T-helper 1 cell treated with Interleukin-12 subunit alpha and Interleukin-12 subunit beta and Interleukin-4 antibody, amounts not matched to agents 30 μg/mL and 1 μg/mL, for 36 hours (primary cell): Measurements from ENCODE around the gene PRKAG2.

Source experiments
- H3K27ac Mint-ChIP-seq: one replicate; pipeline ENCODE4 v1.8.0; 2021; ENCODE audit warnings: mild to moderate bottlenecking, mixed read lengths
- H3K27me3 Mint-ChIP-seq: one replicate; pipeline ENCODE4 v1.8.0; 2021; ENCODE audit warnings: low read depth, mixed read lengths
- H3K36me3 Mint-ChIP-seq: one replicate; pipeline ENCODE4 v1.8.0; 2021; ENCODE audit warnings: low read depth, mixed read lengths
- H3K4me1 Mint-ChIP-seq: one replicate; pipeline ENCODE4 v1.8.0; 2021; ENCODE audit warnings: low read depth, mixed read lengths
- H3K4me3 Mint-ChIP-seq: one replicate; pipeline ENCODE4 v1.8.0; 2021; ENCODE audit warnings: mild to moderate bottlenecking, moderate library complexity, mixed read lengths
- H3K9me3 Mint-ChIP-seq: one replicate; pipeline ENCODE4 v1.8.0; 2021; ENCODE audit warnings: mixed read lengths

PRKAG2 gene

GRCh38 chr7:151895008-151895630, 18.2 kb upstream of the PRKAG2 start:
- Mint-ChIP-seq H3K9me3 (no peaks in the 10 kb centered on the region), H3K27ac (no peak overlapping the region), H3K4me1 (peaks cover 3% of the 10 kb centered on the region), H3K36me3 (no peaks in the 10 kb centered on the region), H3K27me3 (peaks cover 20% of the 10 kb centered on the region), H3K4me3 (no peak overlapping the region)

- no peaks in the 10 kb centered on the region for H3K9me3 Mint-ChIP-seq
- no peaks in the 10 kb centered on the region for H3K36me3 Mint-ChIP-seq
- H3K4me3 Mint-ChIP-seq: no peak overlapping the region
- H3K27ac Mint-ChIP-seq: no peak overlapping the region
- peaks cover 3% of the 10 kb centered on the region for H3K4me1 Mint-ChIP-seq
- peaks cover 13% of the 10 kb centered on the region for H3K27me3 Mint-ChIP-seq
Observed at GRCh38 chr7:151894111-151895007, 17.4 kb upstream of the PRKAG2 start.

DNA sequence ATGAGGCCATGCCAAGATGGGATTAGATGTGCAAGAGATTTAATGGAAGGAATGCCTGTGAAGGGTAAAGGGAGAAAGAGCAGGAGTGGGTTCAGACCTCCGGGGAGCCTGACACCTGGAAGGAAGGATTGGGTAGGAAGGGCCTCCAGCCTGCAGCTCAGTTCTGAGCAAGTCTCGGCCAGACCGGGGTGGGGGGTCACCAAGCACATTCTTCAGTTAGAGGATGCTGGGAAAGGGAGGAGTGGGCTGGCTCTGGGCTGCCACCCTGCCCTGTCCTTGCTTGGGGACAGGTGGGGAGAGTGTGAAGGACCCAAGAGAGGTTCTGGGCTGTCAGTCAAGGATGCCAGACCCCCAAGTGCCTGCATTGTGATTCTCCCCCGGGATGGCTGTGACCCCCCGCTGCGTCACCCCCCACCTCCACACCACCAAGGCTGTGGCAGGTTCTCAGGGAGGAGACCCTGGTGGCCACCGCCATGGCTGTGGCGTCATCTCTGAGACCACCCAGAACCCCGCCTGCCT, 16.5 kb upstream of the PRKAG2 start:
- H3K27me3 Mint-ChIP-seq: peaks cover 10% of the 10 kb centered on the region
- H3K4me3 Mint-ChIP-seq: no peak overlapping the region
- peaks cover 3% of the 10 kb centered on the region for H3K4me1 Mint-ChIP-seq
- no peaks in the 10 kb centered on the region for H3K36me3 Mint-ChIP-seq
- no peak overlapping the region for H3K27ac Mint-ChIP-seq
- no peaks in the 10 kb centered on the region for H3K9me3 Mint-ChIP-seq

GRCh38 chr7:151891753-151892152, 14.8 kb upstream of the PRKAG2 start:
- no peaks in the 10 kb centered on the region for H3K4me1 Mint-ChIP-seq
- no peak overlapping the region for H3K4me3 Mint-ChIP-seq
- peaks cover 7% of the 10 kb centered on the region for H3K27me3 Mint-ChIP-seq
- no peaks in the 10 kb centered on the region for H3K36me3 Mint-ChIP-seq
- no peaks in the 10 kb centered on the region for H3K9me3 Mint-ChIP-seq
- no peak overlapping the region for H3K27ac Mint-ChIP-seq

DNA sequence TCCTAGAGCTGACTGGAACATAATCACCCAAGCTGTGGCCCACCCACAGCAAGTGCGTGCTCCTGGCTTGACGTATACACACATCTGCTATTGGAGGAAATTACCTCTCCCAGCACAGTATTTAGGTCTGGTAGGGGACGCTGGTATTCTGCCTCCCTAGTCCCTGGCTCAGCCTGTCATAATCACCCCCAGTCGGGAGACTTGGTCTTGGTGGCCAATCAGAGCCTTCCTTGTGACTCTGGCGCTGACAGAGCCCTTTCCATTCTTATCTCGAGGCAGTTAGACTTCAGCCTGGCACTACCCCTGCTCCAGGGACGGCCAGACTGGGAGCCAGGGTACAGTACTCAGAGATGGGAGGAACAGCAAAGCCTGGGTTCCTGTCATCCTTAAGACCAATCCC, 14.3 kb upstream of the PRKAG2 start:
- no peaks in the 10 kb centered on the region for H3K4me1 Mint-ChIP-seq
- H3K4me3 Mint-ChIP-seq: no peak overlapping the region
- no peaks in the 10 kb centered on the region for H3K9me3 Mint-ChIP-seq

GRCh38 chr7:151890355-151891004, 13.6 kb upstream of the PRKAG2 start:
- Mint-ChIP-seq H3K4me1 (no peaks in the 10 kb centered on the region), H3K36me3 (no peaks in the 10 kb centered on the region), H3K27me3 (peaks cover 15% of the 10 kb centered on the region), H3K9me3 (no peaks in the 10 kb centered on the region), H3K4me3 (no peak overlapping the region), H3K27ac (no peak overlapping the region)

More for the DNA sequence above, 14.3 kb upstream of the PRKAG2 start:
- Mint-ChIP-seq H3K27ac (no peak overlapping the region), H3K27me3 (peaks cover 8% of the 10 kb centered on the region), H3K36me3 (no peaks in the 10 kb centered on the region)

- Mint-ChIP-seq H3K27ac (no peak overlapping the region), H3K36me3 (no peaks in the 10 kb centered on the region), H3K9me3 (no peaks in the 10 kb centered on the region), H3K4me1 (no peaks in the 10 kb centered on the region), H3K4me3 (no peak overlapping the region), H3K27me3 (peaks cover 19% of the 10 kb centered on the region)
Observed at GRCh38 chr7:151889406-151890354, 12.8 kb upstream of the PRKAG2 start.

GRCh38 chr7:151888079-151889067, 11.5 kb upstream of the PRKAG2 start:
- no peak overlapping the region for H3K4me3 Mint-ChIP-seq
- H3K9me3 Mint-ChIP-seq: no peaks in the 10 kb centered on the region
- H3K27me3 Mint-ChIP-seq: peaks cover 23% of the 10 kb centered on the region
- no peaks in the 10 kb centered on the region for H3K36me3 Mint-ChIP-seq
- H3K27ac Mint-ChIP-seq: no peak overlapping the region
- no peaks in the 10 kb centered on the region for H3K4me1 Mint-ChIP-seq

- Mint-ChIP-seq H3K9me3 (no peaks in the 10 kb centered on the region), H3K27me3 (peaks cover 34% of the 10 kb centered on the region), H3K4me1 (no peaks in the 10 kb centered on the region), H3K27ac (no peak overlapping the region), H3K4me3 (no peak overlapping the region), H3K36me3 (no peaks in the 10 kb centered on the region)
Observed at GRCh38 chr7:151886783-151887182, 9.9 kb upstream of the PRKAG2 start.

DNA sequence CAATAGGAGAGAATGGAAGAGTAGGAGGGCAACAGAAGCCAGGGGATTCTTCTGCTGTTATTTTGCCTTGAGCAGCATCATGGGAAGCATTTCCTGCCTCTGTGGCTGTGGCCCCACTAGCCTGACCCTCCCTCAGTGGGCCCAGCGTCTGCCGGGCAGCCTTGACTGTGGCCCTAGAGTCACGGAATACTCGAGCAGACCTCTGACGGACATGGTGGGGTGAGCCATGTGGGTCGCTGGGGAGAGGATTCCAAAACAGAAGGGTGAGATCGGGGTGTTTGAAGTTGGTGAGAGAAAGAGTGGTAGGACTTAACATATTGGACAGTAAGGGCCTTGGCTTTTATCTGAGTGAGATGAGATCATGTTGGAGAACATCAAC, 8.3 kb upstream of the PRKAG2 start:
- no peaks in the 10 kb centered on the region for H3K36me3 Mint-ChIP-seq
- peaks cover 29% of the 10 kb centered on the region for H3K27me3 Mint-ChIP-seq
- no peak overlapping the region for H3K4me3 Mint-ChIP-seq
- H3K4me1 Mint-ChIP-seq: no peaks in the 10 kb centered on the region
- H3K9me3 Mint-ChIP-seq: no peaks in the 10 kb centered on the region
- H3K27ac Mint-ChIP-seq: no peak overlapping the region

GRCh38 chr7:151884312-151885201, 7.6 kb upstream of the PRKAG2 start:
- H3K27ac Mint-ChIP-seq: no peak overlapping the region
- H3K36me3 Mint-ChIP-seq: no peaks in the 10 kb centered on the region
- H3K27me3 Mint-ChIP-seq: peaks cover 35% of the 10 kb centered on the region
- no peaks in the 10 kb centered on the region for H3K4me1 Mint-ChIP-seq
- H3K9me3 Mint-ChIP-seq: no peaks in the 10 kb centered on the region
- no peak overlapping the region for H3K4me3 Mint-ChIP-seq

DNA sequence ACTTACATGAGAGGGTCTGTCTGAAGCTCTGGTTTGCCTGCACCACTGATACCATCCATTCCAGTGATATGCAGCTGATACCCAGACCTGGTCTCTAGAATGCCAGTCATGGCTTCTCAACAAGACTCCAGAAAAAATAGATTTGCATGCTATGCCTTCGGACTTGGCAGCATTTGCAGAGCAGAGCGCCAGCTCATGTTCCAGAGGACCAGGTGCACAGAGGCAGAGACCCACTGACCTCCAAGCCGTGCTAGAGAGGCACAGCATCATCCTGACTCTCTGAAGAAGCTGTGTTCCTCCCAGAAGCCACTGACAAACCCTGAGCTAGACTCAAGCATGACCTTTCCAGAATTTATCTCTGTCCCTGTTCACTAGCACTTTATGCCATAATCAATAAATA, 6.9 kb upstream of the PRKAG2 start:
- H3K4me1 Mint-ChIP-seq: no peaks in the 10 kb centered on the region
- H3K27me3 Mint-ChIP-seq: peaks cover 40% of the 10 kb centered on the region
- H3K4me3 Mint-ChIP-seq: no peak overlapping the region
- H3K27ac Mint-ChIP-seq: no peak overlapping the region
- no peaks in the 10 kb centered on the region for H3K9me3 Mint-ChIP-seq
- H3K36me3 Mint-ChIP-seq: no peaks in the 10 kb centered on the region
